Endothelial cell of umbilical vein (primary cell): ENCODE results near the gene ELL2.

Experiments used
- EZH2 ChIP-seq: IDR thresholded peaks from 2 replicates; pipeline ENCODE4 v1.6.1; 2012; ENCODE audit warnings: borderline replicate concordance, low read depth, mild to moderate bottlenecking, moderate library complexity, low read length, inconsistent platforms; ENCODE audit not compliant: severe bottlenecking
- GATA2 ChIP-seq: IDR thresholded peaks from 2 replicates; pipeline ENCODE4 v1.7.0; 2011; ENCODE audit warnings: low read depth, mild to moderate bottlenecking, moderate library complexity, mixed read lengths, low read length; ENCODE audit not compliant: insufficient read length, insufficient read depth
- JUN ChIP-seq: IDR thresholded peaks from 2 replicates; pipeline ENCODE4 v1.6.1; 2011; ENCODE audit warnings: borderline replicate concordance, low read depth; ENCODE audit not compliant: insufficient read length, insufficient read depth
- POLR2A ChIP-seq: IDR thresholded peaks from 2 replicates; pipeline ENCODE4 v1.6.1; 2012; ENCODE audit warnings: low read depth, mild to moderate bottlenecking, control low read depth, low read length
- POLR2AphosphoS5 ChIP-seq: IDR thresholded peaks from 2 replicates; pipeline ENCODE4 v1.6.1; 2012; ENCODE audit warnings: low read depth, mild to moderate bottlenecking, control low read depth, low read length, moderate library complexity; ENCODE audit not compliant: insufficient read depth
- TF ChIP-seq, protein P1 (sequence below), 2 donors: IDR thresholded peaks; 1 replicate in 1 of 2; 2 replicates in 1 of 2; pipeline ENCODE4 v1.5.1; 2011; ENCODE audit warnings: low read length in 2 of 2, mild to moderate bottlenecking in 2 of 2, moderate library complexity in 2 of 2, control low read depth in 1 of 2, inconsistent platforms in 1 of 2, low read depth in 1 of 2; ENCODE audit not compliant: insufficient read depth in 1 of 2; ENCODE audit errors: extremely low read depth in 1 of 2
- TF ChIP-seq, protein P2 (sequence below): IDR thresholded peaks from 2 replicates; pipeline ENCODE4 v1.6.1; 2011; ENCODE audit not compliant: insufficient read depth, insufficient read length

DNA sequence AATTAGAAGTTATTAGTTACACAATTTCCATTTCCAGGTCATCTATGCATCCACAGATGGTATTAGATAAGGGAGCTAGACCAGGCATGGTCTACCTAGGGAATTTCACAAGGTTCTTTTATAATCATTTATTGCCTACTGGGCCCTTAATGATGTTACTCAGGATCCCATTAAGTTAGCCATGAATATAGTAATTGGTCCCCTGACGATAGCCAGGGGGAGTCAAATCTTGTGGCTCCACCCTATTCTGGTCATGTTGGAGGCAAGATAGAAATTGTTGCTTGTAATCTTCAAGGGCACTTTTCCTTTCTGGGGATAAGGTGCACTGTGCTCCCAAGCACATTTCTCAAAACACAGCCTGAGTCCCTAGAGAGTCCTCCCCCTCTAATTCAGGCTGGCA, 14.1 kb upstream of the ELL2 start:
- TF ChIP-seq GATA2 (no peak), POLR2A (no peak), JUN (no peak), POLR2AphosphoS5 (no peak), EZH2 (no peak)
- TF ChIP-seq, protein P1, sequence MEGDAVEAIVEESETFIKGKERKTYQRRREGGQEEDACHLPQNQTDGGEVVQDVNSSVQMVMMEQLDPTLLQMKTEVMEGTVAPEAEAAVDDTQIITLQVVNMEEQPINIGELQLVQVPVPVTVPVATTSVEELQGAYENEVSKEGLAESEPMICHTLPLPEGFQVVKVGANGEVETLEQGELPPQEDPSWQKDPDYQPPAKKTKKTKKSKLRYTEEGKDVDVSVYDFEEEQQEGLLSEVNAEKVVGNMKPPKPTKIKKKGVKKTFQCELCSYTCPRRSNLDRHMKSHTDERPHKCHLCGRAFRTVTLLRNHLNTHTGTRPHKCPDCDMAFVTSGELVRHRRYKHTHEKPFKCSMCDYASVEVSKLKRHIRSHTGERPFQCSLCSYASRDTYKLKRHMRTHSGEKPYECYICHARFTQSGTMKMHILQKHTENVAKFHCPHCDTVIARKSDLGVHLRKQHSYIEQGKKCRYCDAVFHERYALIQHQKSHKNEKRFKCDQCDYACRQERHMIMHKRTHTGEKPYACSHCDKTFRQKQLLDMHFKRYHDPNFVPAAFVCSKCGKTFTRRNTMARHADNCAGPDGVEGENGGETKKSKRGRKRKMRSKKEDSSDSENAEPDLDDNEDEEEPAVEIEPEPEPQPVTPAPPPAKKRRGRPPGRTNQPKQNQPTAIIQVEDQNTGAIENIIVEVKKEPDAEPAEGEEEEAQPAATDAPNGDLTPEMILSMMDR (IDR thresholded peaks at IDR 0.05; ENCODE audit: extremely low read depth in 1 of 2, insufficient read depth in 1 of 2, low read depth in 1 of 2, low read length in 2 of 2): no peak
- TF ChIP-seq, protein P2, sequence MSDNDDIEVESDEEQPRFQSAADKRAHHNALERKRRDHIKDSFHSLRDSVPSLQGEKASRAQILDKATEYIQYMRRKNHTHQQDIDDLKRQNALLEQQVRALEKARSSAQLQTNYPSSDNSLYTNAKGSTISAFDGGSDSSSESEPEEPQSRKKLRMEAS: no peak
